ENCODE data around the gene CLIC1. TPM values are rescaled to one million over a fixed set of nuclear protein-coding genes. Genes with fewer than 3 reads are reported as not detected.
"Not testable (repeated sequence)": the region's sequence is repeated elsewhere in the genome, so short reads cannot be mapped to it uniquely, and the experiment has no call there.

Gene CLIC1
- polyA plus RNA-seq, 1 donor (not counting 4 experiments of a cell fraction or from before 2014, with no cell fraction given), result 832 TPM

GRCh38 chr6:31711233-31711632 is 25.1 kb downstream of the CLIC1 start:
- H3K4me2 ChIP-seq (ENCODE audit: control insufficient read depth, extremely low read depth, insufficient read depth, low read depth, low read length), result peak overlapping the region; percentile 69
- H3K4me3 ChIP-seq (ENCODE audit: control insufficient read depth in 2 of 3, extremely low read depth in 1 of 3, insufficient read depth in 2 of 3, low read depth in 1 of 3, low read length in 3 of 3), result peak overlapping the region in 1 of 3 experiments; percentile 7
- DNase-seq (ENCODE audit: low read depth, low spot score) (no peak), FAIRE-seq (peak; percentile 69)
- no peak overlapping the region for H3K27ac ChIP-seq (ENCODE audit: control insufficient read depth, insufficient read depth, low read length)
- H3K27me3 ChIP-seq (ENCODE audit: control insufficient read depth, extremely low read depth, insufficient read depth, low read length), result no peaks in the 10 kb centered on the region
- no peak overlapping the region for H3K9ac ChIP-seq (ENCODE audit: control insufficient read depth, extremely low read depth, insufficient read depth, low read length)
- dilution Hi-C loops (cut with MboI; ENCODE audit: extremely low pct_ligation_motif_present, low sequenced_read_pairs), result no loop called here
- no peaks in the 10 kb centered on the region for H3K36me3 ChIP-seq (ENCODE audit: control insufficient read depth in 2 of 2, extremely low read depth in 1 of 2, insufficient read depth in 2 of 2, low read length in 2 of 2)
- no peaks in the 10 kb centered on the region for H3K9me1 ChIP-seq (ENCODE audit: control insufficient read depth, extremely low read depth, insufficient read depth, low read length)
- no peaks in the 10 kb centered on the region for H3K9me3 ChIP-seq (ENCODE audit: control insufficient read depth, low read depth, low read length)
- no peaks in the 10 kb centered on the region for H3K79me2 ChIP-seq (ENCODE audit: control insufficient read depth, insufficient read depth, low read length)
- H4K20me1 ChIP-seq (ENCODE audit: control insufficient read depth, extremely low read depth, insufficient read depth, low read length), result no peaks in the 10 kb centered on the region
- peak overlapping the region; percentile 62 for H2AFZ ChIP-seq (ENCODE audit: control insufficient read depth, low read length)
- H3K4me1 ChIP-seq (ENCODE audit: control insufficient read depth, extremely low read depth, insufficient read depth, low read length), result peaks cover 20% of the 10 kb centered on the region
- TF ChIP-seq EZH2 (IDR thresholded peaks at IDR 0.05; ENCODE audit: low read length) (no peak), CTCF (optimal IDR thresholded peaks at IDR 0.05 in 1 of 3, IDR thresholded peaks at IDR 0.05 in 1 of 3, conservative IDR thresholded peaks at IDR 0.05 in 1 of 3; ENCODE audit: extremely low read depth in 1 of 3, insufficient read depth in 2 of 3, low read length in 3 of 3) (no peak)

GRCh38 chr6:31710523-31711219 is 25.7 kb downstream of the CLIC1 start:
- no peaks in the 10 kb centered on the region for H3K9me1 ChIP-seq (ENCODE audit: control insufficient read depth, extremely low read depth, insufficient read depth, low read length)

GRCh38 chr6:31709157-31709556 is 27.2 kb downstream of the CLIC1 start:
- H3K4me2 ChIP-seq (ENCODE audit: control insufficient read depth, extremely low read depth, insufficient read depth, low read depth, low read length); H3K36me3 ChIP-seq (ENCODE audit: control insufficient read depth in 2 of 2, extremely low read depth in 1 of 2, insufficient read depth in 2 of 2, low read length in 2 of 2); dilution Hi-C loops (cut with MboI; ENCODE audit: extremely low pct_ligation_motif_present, low sequenced_read_pairs); H3K9ac ChIP-seq (ENCODE audit: control insufficient read depth, extremely low read depth, insufficient read depth, low read length); H3K4me3 ChIP-seq (ENCODE audit: control insufficient read depth in 2 of 3, extremely low read depth in 1 of 3, insufficient read depth in 2 of 3, low read depth in 1 of 3, low read length in 3 of 3); DNase-seq (ENCODE audit: low read depth, low spot score); H3K9me1 ChIP-seq (ENCODE audit: control insufficient read depth, extremely low read depth, insufficient read depth, low read length); H2AFZ ChIP-seq (ENCODE audit: control insufficient read depth, low read length); H3K79me2 ChIP-seq (ENCODE audit: control insufficient read depth, insufficient read depth, low read length); H3K27ac ChIP-seq (ENCODE audit: control insufficient read depth, insufficient read depth, low read length); H3K27me3 ChIP-seq (ENCODE audit: control insufficient read depth, extremely low read depth, insufficient read depth, low read length); H3K9me3 ChIP-seq (ENCODE audit: control insufficient read depth, low read depth, low read length); FAIRE-seq; H4K20me1 ChIP-seq (ENCODE audit: control insufficient read depth, extremely low read depth, insufficient read depth, low read length): not testable (repeated sequence)
- peaks cover 20% of the 10 kb centered on the region for H3K4me1 ChIP-seq (ENCODE audit: control insufficient read depth, extremely low read depth, insufficient read depth, low read length)

More at GRCh38 chr6:31710523-31711219, 25.7 kb downstream of the CLIC1 start:
- Histone ChIP-seq H3K4me1 (ENCODE audit: control insufficient read depth, extremely low read depth, insufficient read depth, low read length) (peaks cover 20% of the 10 kb centered on the region), H3K27ac (ENCODE audit: control insufficient read depth, insufficient read depth, low read length) (no peak overlapping the region), H3K36me3 (ENCODE audit: control insufficient read depth in 2 of 2, extremely low read depth in 1 of 2, insufficient read depth in 2 of 2, low read length in 2 of 2) (no peaks in the 10 kb centered on the region), H3K4me2 (ENCODE audit: control insufficient read depth, extremely low read depth, insufficient read depth, low read depth, low read length) (peak overlapping the region; percentile 69), H3K27me3 (ENCODE audit: control insufficient read depth, extremely low read depth, insufficient read depth, low read length) (no peaks in the 10 kb centered on the region), H2AFZ (ENCODE audit: control insufficient read depth, low read length) (peak overlapping the region; percentile 62), H3K9ac (ENCODE audit: control insufficient read depth, extremely low read depth, insufficient read depth, low read length) (no peak overlapping the region), H3K4me3 (ENCODE audit: control insufficient read depth in 2 of 3, extremely low read depth in 1 of 3, insufficient read depth in 2 of 3, low read depth in 1 of 3, low read length in 3 of 3) (no peak overlapping the region), H3K79me2 (ENCODE audit: control insufficient read depth, insufficient read depth, low read length) (no peaks in the 10 kb centered on the region), H3K9me3 (ENCODE audit: control insufficient read depth, low read depth, low read length) (no peaks in the 10 kb centered on the region), H4K20me1 (ENCODE audit: control insufficient read depth, extremely low read depth, insufficient read depth, low read length) (no peaks in the 10 kb centered on the region)
- FAIRE-seq (no peak), DNase-seq (ENCODE audit: low read depth, low spot score) (no peak)
- TF ChIP-seq CTCF (optimal IDR thresholded peaks at IDR 0.05 in 1 of 3, IDR thresholded peaks at IDR 0.05 in 1 of 3, conservative IDR thresholded peaks at IDR 0.05 in 1 of 3; ENCODE audit: extremely low read depth in 1 of 3, insufficient read depth in 2 of 3, low read length in 3 of 3) (no peak), EZH2 (IDR thresholded peaks at IDR 0.05; ENCODE audit: low read length) (no peak)
- dilution Hi-C loops (cut with MboI; ENCODE audit: extremely low pct_ligation_motif_present, low sequenced_read_pairs), result no loop called here

All from keratinocyte (primary cell).